ENCODE measurements around the gene HHIP. TPM values are rescaled to one million over a fixed set of nuclear protein-coding genes. Genes with fewer than 3 reads are reported as not detected.

HHIP gene
- total and polyA plus RNA-seq, 9 of the 15 experiments (the other 6 are each of a cell fraction or from before 2014, with no cell fraction given): 0.09 TPM; not detected in 8

DNA sequence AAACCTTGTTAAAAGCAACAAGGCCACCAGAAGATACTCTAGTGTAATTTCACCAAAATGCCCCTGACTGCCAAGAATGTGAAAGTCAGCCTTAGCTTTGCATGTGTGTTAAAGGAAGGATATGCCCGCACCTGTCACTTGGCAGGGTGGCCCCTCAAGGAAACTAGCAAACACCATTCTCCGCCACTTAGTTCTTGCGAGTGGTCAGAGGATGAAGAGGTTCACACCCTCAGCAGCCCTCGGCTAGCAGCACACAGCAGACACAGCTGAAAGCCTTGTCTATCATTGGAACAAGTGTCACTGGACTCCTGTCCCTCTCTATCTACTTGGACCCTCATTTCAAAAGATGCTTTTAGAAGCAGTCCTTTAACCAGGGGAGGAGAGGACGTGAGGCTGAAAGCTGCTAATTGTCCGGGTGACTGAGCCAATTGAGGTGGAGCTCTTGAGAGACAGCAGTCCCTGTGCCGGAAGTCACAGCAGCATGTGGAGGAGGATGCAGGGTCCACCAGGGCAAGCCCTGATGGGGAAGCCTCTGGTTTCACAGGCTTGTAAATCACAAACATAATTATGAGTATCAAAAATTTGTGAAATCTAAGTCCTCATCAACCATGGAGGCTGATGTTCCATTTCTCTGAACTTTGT lies 18.0 kb downstream of the HHIP start (continued):
- TF ChIP-seq KAT2B (IDR thresholded peaks at IDR 0.05; ENCODE audit: low read depth, low read length): no peak

DNA sequence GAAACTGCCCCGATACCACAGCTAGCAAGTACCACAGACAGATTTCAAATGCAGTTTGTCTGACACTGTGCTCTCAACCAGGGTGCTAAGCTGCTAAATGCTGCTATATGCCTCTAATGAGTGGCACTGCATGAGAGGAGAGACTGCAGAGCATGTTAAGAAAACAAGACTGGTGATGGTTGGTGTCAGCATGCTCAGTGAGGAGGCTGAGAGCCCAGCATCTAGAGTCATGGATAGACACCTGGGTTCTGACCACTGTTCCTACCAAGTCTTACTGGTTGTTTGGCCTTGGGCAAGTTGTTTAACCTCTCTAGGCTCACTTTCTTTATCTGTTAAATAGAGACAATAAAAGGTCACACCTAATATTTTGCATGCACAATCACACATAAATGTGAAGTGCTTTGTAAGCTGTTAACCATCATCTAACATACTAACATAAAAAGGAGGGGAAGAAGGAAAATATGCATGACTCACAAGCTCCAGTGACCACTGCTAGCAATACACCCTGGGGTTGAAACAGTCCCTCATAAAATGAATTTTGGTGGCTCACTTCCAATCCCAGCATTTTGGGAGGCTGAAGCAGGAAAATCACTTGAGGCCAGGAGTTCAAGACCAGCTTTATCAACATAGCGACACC lies 20.7 kb downstream of the HHIP start:
- 4% methylated on average over 2 of the region's 2 CpGs for WGBS (ENCODE audit: insufficient coverage, low coverage, missing lambda C conversion rate)
- H3K36me3 ChIP-seq (ENCODE audit: control insufficient read depth, insufficient read depth, low read length): no peaks in the 10 kb centered on the region
- H2AFZ ChIP-seq (ENCODE audit: low read depth, low read length): no peak overlapping the region
- no peaks in the 10 kb centered on the region for H3K79me2 ChIP-seq (ENCODE audit: control insufficient read depth, insufficient read depth, low read length)
- ChIA-PET CTCF (ENCODE audit: low intra/inter-chr PET ratio) (no interaction called here), POLR2A (interaction anchor here (0.8 to 0.9 kb wide), 2 partner anchors 9 to 19 kb away, joined by 3 read pairs; no protein-coding TSS in a partner anchor)
- no peak for DNase-seq (ENCODE audit: extremely low read depth in 1 of 4, low spot score in 3 of 4)
- no peaks in the 10 kb centered on the region for H3K4me1 ChIP-seq (replicated peaks in 1 of 2; ENCODE audit: control insufficient read depth in 2 of 2, insufficient read depth in 2 of 2, low read length in 2 of 2)
- ATAC-seq: no peak
- H3K9me1 ChIP-seq (ENCODE audit: control insufficient read depth, insufficient read depth, low read length): no peaks in the 10 kb centered on the region
- H3K4me2 ChIP-seq (ENCODE audit: insufficient read depth, low read length): no peak overlapping the region
- H3K27ac ChIP-seq (ENCODE audit: extremely low read depth, low read depth, low read length): no peak overlapping the region
- no peaks in the 10 kb centered on the region for H3K27me3 ChIP-seq (ENCODE audit: control insufficient read depth in 2 of 2, insufficient read depth in 2 of 2, low read length in 2 of 2)
- H3K4me3 ChIP-seq: no peak overlapping the region
- no peaks in the 10 kb centered on the region for H4K20me1 ChIP-seq (replicated peaks; ENCODE audit: control insufficient read depth, insufficient read depth, low read length)
- H3K9me3 ChIP-seq (replicated peaks; ENCODE audit: control insufficient read depth, insufficient read depth, low read depth, low read length): no peaks in the 10 kb centered on the region; the same call in 1 of the 2 replicates
- no peak for FAIRE-seq
- BruUV-seq (replicated peaks): no TSS peak
- in situ Hi-C loops (cut with MboI) (no loop called here), intact Hi-C loops (cut with micrococcal nuclease) (no loop called here)
- no peak overlapping the region for H3K9ac ChIP-seq (ENCODE audit: insufficient read depth in 1 of 2, low read depth in 2 of 2, low read length in 2 of 2)
- no peak for TF ChIP-seq MAFK (IDR thresholded peaks at IDR 0.05; ENCODE audit: low read length)
- TF ChIP-seq ZKSCAN1 (IDR thresholded peaks at IDR 0.05; ENCODE audit: low read depth, low read length): no peak
